Choroid plexus epithelial cell (primary cell): ENCODE results near the gene SLC2A4RG.
"Not testable (repeated sequence)": the region's sequence is repeated elsewhere in the genome, so short reads cannot be mapped to it uniquely, and the experiment has no call there.

Experiments
- DNase-seq: peaks from one replicate; pipeline ENCODE4 v3.0.0-alpha.2; 2010; ENCODE audit warnings: low read depth
- H3K4me3 ChIP-seq: 2 replicates; pipeline ENCODE4 v1.5.1; 2011; ENCODE audit warnings: low read depth, mild to moderate bottlenecking, control low read depth, low read length, moderate library complexity
- TF ChIP-seq, protein P1 (sequence below): conservative IDR thresholded peaks from 2 replicates; pipeline ENCODE4 v1.5.1; 2011; ENCODE audit warnings: low read depth, mild to moderate bottlenecking, control low read depth, inconsistent platforms, low read length, moderate library complexity

The SLC2A4RG gene

GRCh38 chr20:63772781-63773518, 33.4 kb downstream of the SLC2A4RG start:
- DNase-seq, result peak; percentile 13
- no peak overlapping the region for H3K4me3 ChIP-seq
- TF ChIP-seq, protein P1, sequence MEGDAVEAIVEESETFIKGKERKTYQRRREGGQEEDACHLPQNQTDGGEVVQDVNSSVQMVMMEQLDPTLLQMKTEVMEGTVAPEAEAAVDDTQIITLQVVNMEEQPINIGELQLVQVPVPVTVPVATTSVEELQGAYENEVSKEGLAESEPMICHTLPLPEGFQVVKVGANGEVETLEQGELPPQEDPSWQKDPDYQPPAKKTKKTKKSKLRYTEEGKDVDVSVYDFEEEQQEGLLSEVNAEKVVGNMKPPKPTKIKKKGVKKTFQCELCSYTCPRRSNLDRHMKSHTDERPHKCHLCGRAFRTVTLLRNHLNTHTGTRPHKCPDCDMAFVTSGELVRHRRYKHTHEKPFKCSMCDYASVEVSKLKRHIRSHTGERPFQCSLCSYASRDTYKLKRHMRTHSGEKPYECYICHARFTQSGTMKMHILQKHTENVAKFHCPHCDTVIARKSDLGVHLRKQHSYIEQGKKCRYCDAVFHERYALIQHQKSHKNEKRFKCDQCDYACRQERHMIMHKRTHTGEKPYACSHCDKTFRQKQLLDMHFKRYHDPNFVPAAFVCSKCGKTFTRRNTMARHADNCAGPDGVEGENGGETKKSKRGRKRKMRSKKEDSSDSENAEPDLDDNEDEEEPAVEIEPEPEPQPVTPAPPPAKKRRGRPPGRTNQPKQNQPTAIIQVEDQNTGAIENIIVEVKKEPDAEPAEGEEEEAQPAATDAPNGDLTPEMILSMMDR, result no peak

- DNase-seq, result no peak
- H3K4me3 ChIP-seq, result no peak overlapping the region
- TF ChIP-seq, protein P1, result no peak
Observed at GRCh38 chr20:63773571-63774241, 34.1 kb downstream of the SLC2A4RG start.

DNA sequence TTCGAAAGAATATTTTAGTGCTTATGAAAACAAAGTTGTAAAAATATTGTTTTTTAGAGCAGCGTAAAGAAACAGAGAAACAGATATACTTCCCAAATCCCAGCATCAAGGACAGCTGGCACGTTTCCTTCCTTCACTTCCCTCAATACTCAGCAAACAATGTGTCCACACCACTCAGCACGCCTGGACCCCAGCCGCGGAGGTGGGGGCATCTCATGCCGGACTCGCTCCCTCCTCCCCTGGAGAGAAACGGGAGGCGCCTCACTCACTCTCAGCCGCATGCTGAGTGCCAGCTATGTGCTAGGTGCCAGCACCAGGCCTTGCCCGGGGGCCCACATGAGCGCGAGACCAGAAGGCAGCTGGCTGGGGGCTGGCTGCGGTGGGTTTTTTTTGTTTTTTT, 34.7 kb downstream of the SLC2A4RG start:
- TF ChIP-seq, protein P1, result no peak
- no peak for DNase-seq
- H3K4me3 ChIP-seq, result no peak overlapping the region

DNA sequence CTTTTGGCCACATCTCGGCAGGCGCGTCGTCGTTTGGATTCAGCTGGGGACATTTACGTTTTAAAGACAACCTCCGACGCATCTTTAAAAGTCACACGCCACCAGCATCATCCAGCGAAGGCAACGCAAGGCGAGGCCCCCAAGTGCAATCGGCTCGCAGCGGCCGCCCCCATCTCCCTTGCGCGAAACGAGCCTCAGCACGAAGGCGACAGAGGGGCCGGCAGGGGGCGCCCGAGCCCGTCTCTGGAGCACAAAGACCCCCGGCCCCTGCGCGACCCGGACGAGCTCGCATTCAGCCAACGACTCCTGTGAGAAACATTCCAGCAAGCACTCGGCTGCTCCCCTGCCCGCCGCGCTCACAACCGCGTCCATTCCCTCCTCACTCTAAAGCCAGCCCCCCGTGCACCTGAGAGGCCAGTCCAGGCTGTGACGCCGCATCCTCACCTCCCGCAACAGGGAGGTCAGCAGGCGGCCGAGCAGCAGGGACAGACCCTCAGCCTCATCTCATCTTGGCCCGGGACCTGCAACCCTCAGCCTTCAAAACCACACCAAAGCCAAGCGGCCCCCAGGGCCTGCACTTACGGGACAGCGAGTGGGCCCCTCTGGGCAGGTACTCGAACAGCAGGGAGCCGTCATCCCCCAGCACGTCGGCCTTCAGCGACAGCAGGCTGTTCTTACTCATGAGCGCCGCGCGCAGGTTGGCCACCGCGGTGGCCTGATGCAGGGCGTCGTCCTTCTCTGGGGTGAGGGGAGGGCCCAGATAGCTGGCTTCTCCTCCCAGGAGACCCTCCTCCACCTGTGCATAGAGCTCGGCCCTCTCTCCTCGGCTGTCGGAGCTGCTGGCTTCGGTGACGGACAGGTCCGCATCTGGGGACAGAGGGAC, 35.8 kb downstream of the SLC2A4RG start:
- TF ChIP-seq, protein P1, result peak; percentile 82
- peak; percentile 53 for DNase-seq
- peak overlapping the region; percentile 41 for H3K4me3 ChIP-seq

GRCh38 chr20:63776875-63777274, 37.3 kb downstream of the SLC2A4RG start:
- not testable (repeated sequence) for H3K4me3 ChIP-seq, DNase-seq

DNA sequence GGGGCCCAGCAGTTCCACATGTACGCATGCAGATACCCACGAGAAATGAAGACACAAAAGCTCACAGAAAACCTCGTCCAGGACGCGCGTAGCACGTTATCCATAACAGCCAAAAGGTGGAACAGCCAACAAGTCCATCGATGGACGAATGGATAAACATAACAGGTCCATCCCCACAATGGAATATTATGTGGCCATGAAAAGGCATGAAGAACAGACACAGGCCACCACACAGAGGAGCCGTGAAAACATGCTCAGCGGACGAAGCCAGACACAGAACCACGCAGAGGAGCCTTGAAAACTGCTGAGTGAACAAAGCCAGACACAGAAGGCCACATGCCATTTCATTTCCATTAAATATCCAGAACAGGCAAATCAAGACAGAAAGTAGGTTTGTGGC, 38.0 kb downstream of the SLC2A4RG start:
- H3K4me3 ChIP-seq, result no peak overlapping the region
- TF ChIP-seq, protein P1, result no peak
- no peak for DNase-seq
